Measurements from ENCODE around the gene BHLHA15.

- TF ChIP-seq POLR2A (IDR thresholded peaks at IDR 0.05): no peak
- TF ChIP-seq, protein P1, sequence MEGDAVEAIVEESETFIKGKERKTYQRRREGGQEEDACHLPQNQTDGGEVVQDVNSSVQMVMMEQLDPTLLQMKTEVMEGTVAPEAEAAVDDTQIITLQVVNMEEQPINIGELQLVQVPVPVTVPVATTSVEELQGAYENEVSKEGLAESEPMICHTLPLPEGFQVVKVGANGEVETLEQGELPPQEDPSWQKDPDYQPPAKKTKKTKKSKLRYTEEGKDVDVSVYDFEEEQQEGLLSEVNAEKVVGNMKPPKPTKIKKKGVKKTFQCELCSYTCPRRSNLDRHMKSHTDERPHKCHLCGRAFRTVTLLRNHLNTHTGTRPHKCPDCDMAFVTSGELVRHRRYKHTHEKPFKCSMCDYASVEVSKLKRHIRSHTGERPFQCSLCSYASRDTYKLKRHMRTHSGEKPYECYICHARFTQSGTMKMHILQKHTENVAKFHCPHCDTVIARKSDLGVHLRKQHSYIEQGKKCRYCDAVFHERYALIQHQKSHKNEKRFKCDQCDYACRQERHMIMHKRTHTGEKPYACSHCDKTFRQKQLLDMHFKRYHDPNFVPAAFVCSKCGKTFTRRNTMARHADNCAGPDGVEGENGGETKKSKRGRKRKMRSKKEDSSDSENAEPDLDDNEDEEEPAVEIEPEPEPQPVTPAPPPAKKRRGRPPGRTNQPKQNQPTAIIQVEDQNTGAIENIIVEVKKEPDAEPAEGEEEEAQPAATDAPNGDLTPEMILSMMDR (IDR thresholded peaks at IDR 0.05): no peak
These were observed 19.7 kb downstream of the BHLHA15 start for GRCh38 chr7:98230746-98231471.
